GM18907 (cell line): ENCODE measurements around the gene HECTD4.
A peak's percentile ranks its signal among the peaks of the same experiment; 100 is the strongest.
"Not testable (repeated sequence)": the region's sequence is repeated elsewhere in the genome, so short reads cannot be mapped to it uniquely, and the experiment has no call there.

Experiments
- ATAC-seq: cut with Tn5 transposase; IDR thresholded peaks from one replicate; pipeline ENCODE4 v1.9.1; 2021; ENCODE audit warnings: mild to moderate bottlenecking, moderate library complexity; ENCODE audit not compliant: unreplicated experiment

The HECTD4 gene

GRCh38 chr12:112381883-112382796, at the start of gene HECTD4:
Gene HECTD4, minus strand, starts transcription at chr12:112382431. Its CDS starts 303 bp downstream, at chr12:112382128.
- ATAC-seq, result peak; percentile 90

GRCh38 chr12:112431965-112432364, 49.7 kb upstream of the HECTD4 start:
- no peak for ATAC-seq

GRCh38 chr12:112430929-112431328, 48.7 kb upstream of the HECTD4 start:
- no peak for ATAC-seq

- no peak for ATAC-seq
Measured at GRCh38 chr12:112427760-112428159, 45.5 kb upstream of the HECTD4 start.

- no peak for ATAC-seq
Measured at GRCh38 chr12:112425582-112426382, 43.6 kb upstream of the HECTD4 start.

- ATAC-seq, result no peak
Measured at GRCh38 chr12:112424126-112424525, 41.9 kb upstream of the HECTD4 start.

GRCh38 chr12:112422531-112422930, 40.3 kb upstream of the HECTD4 start:
- ATAC-seq, result no peak

- no peak for ATAC-seq
Measured at GRCh38 chr12:112421363-112421762, 39.1 kb upstream of the HECTD4 start.

GRCh38 chr12:112420740-112421139, 38.5 kb upstream of the HECTD4 start:
- ATAC-seq, result no peak

GRCh38 chr12:112419297-112420133, 37.3 kb upstream of the HECTD4 start:
- ATAC-seq, result peak; percentile 54

- peak; percentile 74 for ATAC-seq
Measured at GRCh38 chr12:112418608-112419296, 36.5 kb upstream of the HECTD4 start, which contains the start of gene PTPN11. Gene PTPN11, plus strand, starts transcription at chr12:112418947. Its CDS starts 165 bp downstream, at chr12:112419112.

- no peak for ATAC-seq
Measured at GRCh38 chr12:112418273-112418607, 36.0 kb upstream of the HECTD4 start.

- ATAC-seq, result not testable (repeated sequence)
Measured at GRCh38 chr12:112415457-112415856, 33.2 kb upstream of the HECTD4 start.

GRCh38 chr12:112413855-112414625, 31.8 kb upstream of the HECTD4 start:
- ATAC-seq, result no peak

GRCh38 chr12:112409906-112410244, 27.6 kb upstream of the HECTD4 start:
- ATAC-seq, result no peak

GRCh38 chr12:112409064-112409905, 27.1 kb upstream of the HECTD4 start, which contains the start of gene RPL6:
Gene RPL6, minus strand, starts transcription at chr12:112409605. Its CDS starts 949 bp downstream, at chr12:112408656.
- ATAC-seq, result peak; percentile 76

GRCh38 chr12:112408621-112409020, 26.4 kb upstream of the HECTD4 start:
- ATAC-seq, result no peak

- ATAC-seq, result not testable (repeated sequence)
Measured at GRCh38 chr12:112407683-112408082, 25.5 kb upstream of the HECTD4 start.
